Posterior vena cava (tissue), 2 donors: ENCODE data around the gene MEX3A. TPM values are rescaled to one million over a fixed set of nuclear protein-coding genes. Genes with fewer than 3 reads are reported as not detected.
"Not testable (repeated sequence)": the region's sequence is repeated elsewhere in the genome, so short reads cannot be mapped to it uniquely, and the experiment has no call there.

Experiments used
- DNase-seq: peaks from one replicate; pipeline ENCODE4 v3.0.0-alpha.2; 2020; ENCODE audit warnings: low spot score
- intact Hi-C, 2 donors: fragments of 100-400 bp; cut with DNase I; formaldehyde crosslinking; loops; one replicate each; pipeline versions ENCODE4 v1.14.1 to v1.14.2; 2022 to 2023
- total RNA-seq, 2 donors: library from RNA; stranded (reverse); fragmentation: NEBNext Ultra II Directional; extraction: Animal tissue kit (Norgen Biotek cat#: 25700); gene quantifications; one replicate each; pipeline ENCODE4 v1.2.1, GENCODE V29; 2021
- donor health status: DM: yes; HTN: yes; CAD: no.
- donor health status: DM: yes; HTN: yes; CAD: no.

Gene MEX3A
- total RNA-seq, 2 donors from 2014 or later: 0.23 to 0.76 TPM

GRCh38 chr1:156083800-156084790 is 1.8 kb upstream of the MEX3A start:
- no peak for DNase-seq
- intact Hi-C loops: no loop called here

- intact Hi-C loops: no loop called here
- no peak for DNase-seq
These were observed 352 bp downstream of the MEX3A start for GRCh38 chr1:156081917-156082308.

DNA sequence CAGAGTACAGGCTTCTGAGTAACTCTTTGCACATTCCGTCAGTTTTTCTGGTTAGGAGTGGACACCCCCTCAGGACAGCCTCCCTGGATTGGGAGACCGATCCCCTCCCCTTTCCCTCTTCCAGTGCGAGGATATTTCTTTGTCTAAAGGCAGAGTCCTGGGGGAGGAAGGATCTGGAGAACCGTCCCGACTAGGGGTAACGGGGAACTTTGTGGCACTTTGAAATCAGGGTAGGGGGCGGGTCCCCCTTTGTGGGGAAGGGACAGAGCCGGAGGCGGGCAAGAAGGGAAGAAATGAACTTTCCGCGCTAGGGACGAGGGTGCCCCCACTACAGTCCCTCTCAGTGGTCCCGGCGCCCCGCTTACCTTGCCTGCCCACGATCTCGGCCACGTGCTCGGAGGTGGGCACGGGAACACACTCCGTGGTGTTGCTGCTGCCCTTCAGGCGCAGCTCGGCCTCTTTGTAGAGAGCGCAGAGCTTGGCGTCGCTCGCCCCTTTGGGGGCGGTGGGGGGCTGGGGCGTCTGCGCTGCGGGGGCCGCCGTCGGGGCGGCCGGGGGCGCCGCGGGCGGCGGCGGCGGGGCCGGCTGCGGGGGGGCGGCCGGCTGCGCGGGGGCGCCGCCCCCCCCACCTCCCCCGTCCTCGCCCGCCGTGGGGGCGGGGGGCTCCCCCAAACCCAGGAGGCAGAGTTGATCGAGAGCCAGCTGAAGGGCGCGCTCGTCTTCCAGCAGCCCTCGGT is 917 bp downstream of the MEX3A start:
- intact Hi-C loops: no loop called here
- DNase-seq: no peak

GRCh38 chr1:156080863-156081179 is 1.4 kb downstream of the MEX3A start:
- intact Hi-C loops: no loop called here
- DNase-seq: no peak

- DNase-seq: no peak
- intact Hi-C loops: no loop called here
These were observed 1.9 kb downstream of the MEX3A start for GRCh38 chr1:156080241-156080862.

- no peak for DNase-seq
- intact Hi-C loops: no loop called here
These were observed 2.5 kb downstream of the MEX3A start for GRCh38 chr1:156079762-156080161.

DNA sequence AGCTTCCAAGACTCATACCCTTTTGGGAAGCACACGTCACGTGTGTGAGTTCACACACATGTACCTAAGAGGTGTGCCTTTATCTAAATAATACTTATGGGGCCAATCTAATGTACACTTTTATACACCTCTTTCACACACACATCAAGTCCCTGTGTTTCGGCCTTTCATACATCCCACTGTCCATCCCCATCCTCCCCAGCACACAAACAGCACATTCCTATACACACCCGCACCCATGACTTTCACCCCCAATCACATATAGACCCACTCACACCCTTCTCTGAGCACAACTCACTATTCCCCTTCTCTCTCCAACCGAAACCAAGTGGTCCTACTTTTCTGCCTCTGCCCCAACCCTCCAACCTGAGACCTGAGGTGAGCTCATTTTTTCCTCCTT is 3.5 kb downstream of the MEX3A start:
- no peak for DNase-seq
- intact Hi-C loops: no loop called here

- intact Hi-C loops: no loop called here
- no peak for DNase-seq
These were observed 4.9 kb downstream of the MEX3A start for GRCh38 chr1:156077430-156077760.

GRCh38 chr1:156076609-156077429 is 5.4 kb downstream of the MEX3A start:
- DNase-seq: no peak
- intact Hi-C loops: no loop called here

DNA sequence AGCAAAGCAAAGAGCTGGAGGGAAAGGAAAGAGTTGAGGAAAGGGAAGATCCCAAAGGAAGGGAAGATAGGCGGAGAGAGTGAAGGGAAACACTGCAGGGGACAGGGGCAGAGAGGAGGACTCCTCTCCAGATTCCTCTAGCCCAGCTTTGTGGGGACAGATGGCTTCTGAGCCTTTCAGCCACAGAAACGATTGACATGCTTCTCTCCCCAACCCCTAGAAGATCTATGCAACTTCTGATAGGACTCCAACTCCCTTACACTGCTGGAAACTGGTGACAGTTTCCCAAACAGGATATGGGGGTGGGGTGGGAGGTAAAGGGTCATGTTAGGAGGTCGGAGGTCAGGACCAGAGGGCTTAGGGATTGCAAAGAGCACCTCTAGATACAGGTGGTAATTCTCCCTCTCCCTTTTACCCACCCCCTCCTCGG is 6.5 kb downstream of the MEX3A start:
- DNase-seq: no peak
- intact Hi-C loops: no loop called here

GRCh38 chr1:156075162-156075561 is 7.1 kb downstream of the MEX3A start:
- DNase-seq: no peak
- intact Hi-C loops: no loop called here

- intact Hi-C loops: no loop called here
- DNase-seq: no peak
These were observed 7.6 kb downstream of the MEX3A start for GRCh38 chr1:156074661-156075060.

GRCh38 chr1:156073740-156074139 is 8.5 kb downstream of the MEX3A start:
- no peak for DNase-seq

GRCh38 chr1:156073110-156073687 is 9.1 kb downstream of the MEX3A start:
- intact Hi-C loops: no loop called here

More at GRCh38 chr1:156073740-156074139, 8.5 kb downstream of the MEX3A start:
- intact Hi-C loops: no loop called here

DNA sequence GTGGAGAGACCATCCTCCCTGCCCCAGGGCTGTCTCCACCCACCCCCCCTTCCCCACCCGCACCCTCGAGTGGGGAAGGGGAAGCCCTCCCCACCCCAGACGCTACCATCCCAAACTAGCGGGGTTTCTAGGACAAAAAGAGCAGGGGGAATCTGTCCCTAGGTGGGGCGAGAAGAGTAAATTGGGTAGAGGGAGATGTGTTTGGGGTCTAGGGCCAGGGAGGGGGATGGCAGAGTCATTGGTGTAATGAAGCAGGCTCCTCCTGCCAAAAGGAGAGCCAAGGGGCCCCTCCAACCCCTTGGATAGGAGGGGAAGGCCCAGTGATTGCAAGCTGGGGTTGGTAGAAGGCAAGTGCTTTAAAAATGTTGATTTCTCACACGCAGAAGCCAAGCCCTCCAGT is 10.0 kb downstream of the MEX3A start:
- no peak for DNase-seq
- intact Hi-C loops: no loop called here

More at GRCh38 chr1:156073110-156073687, 9.1 kb downstream of the MEX3A start:
- DNase-seq: no peak

- DNase-seq, intact Hi-C loops: not testable (repeated sequence)
These were observed 10.9 kb downstream of the MEX3A start for GRCh38 chr1:156071332-156071816.

GRCh38 chr1:156070548-156070947 is 11.7 kb downstream of the MEX3A start:
- intact Hi-C loops: no loop called here
- no peak for DNase-seq

DNA sequence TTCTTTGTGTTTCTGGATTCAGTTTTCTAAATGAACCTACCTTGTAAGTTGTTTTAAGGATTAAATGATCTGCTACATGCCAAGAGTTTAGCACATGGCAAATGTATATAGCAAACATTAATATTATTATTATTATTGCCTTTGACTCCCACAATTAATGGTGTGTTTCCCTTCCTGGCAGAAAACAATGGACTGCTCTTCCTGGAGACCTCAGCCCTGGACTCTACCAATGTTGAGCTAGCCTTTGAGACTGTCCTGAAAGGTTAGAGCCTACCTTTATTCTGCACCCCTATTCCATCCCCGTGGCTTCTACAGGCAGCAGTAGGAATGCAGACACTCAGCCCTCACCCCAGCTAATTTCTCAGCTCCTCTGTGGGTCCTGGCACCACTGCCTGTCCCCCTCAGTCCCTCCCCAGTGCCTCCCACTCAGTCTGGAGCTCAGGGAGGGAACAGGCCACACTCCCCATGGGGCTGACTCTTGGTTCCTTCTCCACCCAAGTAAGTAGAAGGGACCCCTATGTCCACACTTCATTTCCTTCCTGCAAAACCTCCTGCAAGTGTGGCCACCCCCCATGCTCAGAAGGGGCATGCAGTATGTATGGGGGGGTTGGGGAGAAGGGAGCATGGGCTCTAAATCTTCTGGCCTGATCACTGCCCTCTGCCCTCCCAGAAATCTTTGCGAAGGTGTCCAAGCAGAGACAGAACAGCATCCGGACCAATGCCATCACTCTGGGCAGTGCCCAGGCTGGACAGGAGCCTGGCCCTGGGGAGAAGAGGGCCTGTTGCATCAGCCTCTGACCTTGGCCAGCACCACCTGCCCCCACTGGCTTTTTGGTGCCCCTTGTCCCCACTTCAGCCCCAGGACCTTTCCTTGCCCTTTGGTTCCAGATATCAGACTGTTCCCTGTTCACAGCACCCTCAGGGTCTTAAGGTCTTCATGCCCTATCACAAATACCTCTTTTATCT is 12.5 kb downstream of the MEX3A start:
- no peak for DNase-seq
- intact Hi-C loops: no loop called here
